ENCODE results near the gene HDGF.

- TF ChIP-seq CTCF (IDR thresholded peaks at IDR 0.05) = no peak
- no peak for TF ChIP-seq POLR2A (IDR thresholded peaks at IDR 0.05)
Observed at GRCh38 chr1:156766298-156767100, 15.0 kb upstream of the HDGF start.
